K562 (cell line): ENCODE data around the gene BACE1-AS. TPM values are rescaled to one million over a fixed set of nuclear protein-coding genes. Genes with fewer than 3 reads are reported as not detected.

Experiments
- ATAC-seq: fragments of 200-7000 bp; cut with Tn5 transposase; 3 replicates; pipeline ENCODE4 v1.9.1; 2020; ENCODE audit warnings: moderate library complexity
- BruUV-seq: library from RNA; stranded (reverse); fragments of 400-500 nt; replicated peaks from 2 replicates; lab custom pipeline; 2021; lab: Mats Ljungman, UMichigan
- CTCF ChIA-PET: fragments of 300-600 bp; formaldehyde crosslinking; extraction: SDS; loops from one replicate; lab custom pipeline; 2021; ENCODE audit warnings: low intra/inter-chr PET ratio; lab: Yijun Ruan, JAX
- POLR2A ChIA-PET: fragments of 300-600, 350-650 bp; sonication (Branson Sonifier 250); formaldehyde crosslinking; extraction: SDS; loops from one replicate; lab custom pipeline; 2021; ENCODE audit warnings: antibody characterized with exemption, inconsistent platforms; lab: Yijun Ruan, JAX
- DNase-seq, 4 experiments: peaks; one replicate each; pipeline versions ENCODE4 v3.0.0 to v3.0.0-alpha.2; 2011 to 2018; ENCODE audit warnings: low spot score in 3 of 4, mixed read lengths in 3 of 4; ENCODE audit errors: extremely low read depth in 1 of 4
- FAIRE-seq: peaks from 2 replicates; lab custom pipeline; 2011; peaks lifted over from hg19 to GRCh38; lab: Jason Lieb, UNC
- H2AFZ ChIP-seq: 2 replicates; pipeline ENCODE4 v1.6.0; 2011; ENCODE audit warnings: low read depth, low read length, control low read depth, inconsistent platforms
- H3K27ac ChIP-seq: fragments of 200-600 bp; 3 replicates; pipeline ENCODE4 v1.8.0; 2011; ENCODE audit warnings: low read depth, mild to moderate bottlenecking, control low read depth, inconsistent platforms, low read length, moderate library complexity, mixed read lengths; ENCODE audit errors: extremely low read depth
- H3K27me3 ChIP-seq, 2 experiments: fragments of 300-600 bp in 1 of 2; 2 replicates in 1 of 2; 3 replicates in 1 of 2; pipeline versions ENCODE4 v1.6.0 to v1.8.0; 2011; ENCODE audit warnings: inconsistent platforms in 2 of 2, low read length in 2 of 2, mild to moderate bottlenecking in 1 of 2, mixed read lengths in 1 of 2, moderate library complexity in 1 of 2; ENCODE audit not compliant: control insufficient read depth in 2 of 2, insufficient read depth in 2 of 2
- H3K36me3 ChIP-seq: fragments of 300-600 bp; 3 replicates; pipeline ENCODE4 v1.8.0; 2011; ENCODE audit warnings: mild to moderate bottlenecking, low read length, inconsistent platforms; ENCODE audit not compliant: control insufficient read depth, insufficient read depth
- H3K4me1 ChIP-seq, 2 experiments: fragments of 200-600 bp in 1 of 2; replicated peaks in 1 of 2; 2 replicates in 1 of 2; 3 replicates in 1 of 2; pipeline versions ENCODE4 v1.5.1 to v1.8.0; 2011; ENCODE audit warnings: inconsistent platforms in 2 of 2, low read length in 2 of 2, mild to moderate bottlenecking in 1 of 2, mixed read lengths in 1 of 2, moderate library complexity in 1 of 2; ENCODE audit not compliant: control insufficient read depth in 2 of 2, insufficient read depth in 2 of 2
- H3K4me2 ChIP-seq: 2 replicates; pipeline ENCODE4 v1.6.1; 2011; ENCODE audit warnings: low read length, control low read depth, inconsistent platforms, mixed read lengths; ENCODE audit not compliant: insufficient read depth
- H3K4me3 ChIP-seq: fragments of 200-600 bp; sonication (generic), shearing (Covaris generic); 2 replicates; pipeline ENCODE4 v1.5.1; 2016; ENCODE audit warnings: control low read depth, inconsistent platforms
- H3K79me2 ChIP-seq: fragments of 200-600 bp; 3 replicates; pipeline ENCODE4 v1.8.0; 2011; ENCODE audit warnings: low read length, inconsistent platforms; ENCODE audit not compliant: control insufficient read depth, insufficient read depth
- H3K9ac ChIP-seq, 2 experiments: 2 replicates each; pipeline versions ENCODE4 v1.6.0 to v1.6.1; 2011; ENCODE audit warnings: low read depth in 2 of 2, low read length in 2 of 2, control low read depth in 1 of 2, inconsistent platforms in 1 of 2, mild to moderate bottlenecking in 1 of 2, mixed read lengths in 1 of 2; ENCODE audit not compliant: insufficient read depth in 1 of 2
- H3K9me1 ChIP-seq: one replicate; pipeline ENCODE4 v1.6.0; 2011; ENCODE audit warnings: inconsistent platforms, mild to moderate bottlenecking, low read length, moderate library complexity; ENCODE audit not compliant: control insufficient read depth, insufficient read depth
- H3K9me3 ChIP-seq: replicated peaks from 2 replicates; pipeline ENCODE4 v1.5.1; 2011; ENCODE audit warnings: low read depth, low read length, inconsistent platforms; ENCODE audit not compliant: control insufficient read depth, insufficient read depth
- H4K20me1 ChIP-seq: replicated peaks from 2 replicates; pipeline ENCODE4 v1.6.1; 2011; ENCODE audit warnings: low read length, inconsistent platforms, mixed read lengths; ENCODE audit not compliant: control insufficient read depth, insufficient read depth
- MAZ ChIP-seq, 2 experiments: fragments of 450-650 bp in 1 of 2; sonication (generic) in 1 of 2; formaldehyde crosslinking; IDR thresholded peaks in 1 of 2; conservative IDR thresholded peaks in 1 of 2; 2 replicates each; pipeline versions ENCODE4 v1.4.0 to v1.5.0; 2020; ENCODE audit warnings: mild to moderate bottlenecking in 1 of 2, missing genetic modification reagents in 1 of 2
- TCF3 ChIP-seq: sonication (generic); formaldehyde crosslinking; IDR thresholded peaks from 2 replicates; pipeline ENCODE4 v1.4.0; 2020; ENCODE audit warnings: mild to moderate bottlenecking, missing genetic modification reagents
- WGBS: fragments of 100-300 bp; shearing (Covaris generic); methylation state at CpG from one replicate; pipeline ENCODE4 v1.1.6; 2016; ENCODE audit warnings: low coverage, mixed read lengths; ENCODE audit not compliant: insufficient coverage; ENCODE audit errors: missing lambda C conversion rate; 5-methylcytosine and 5-hydroxymethylcytosine counted together
- in situ Hi-C: fragments of 300-500 bp; cut with MboI; formaldehyde crosslinking; loops from 4 replicates; pipeline ENCODE4 v1.15.0; 2018; ENCODE audit warnings: inconsistent platforms, mixed read lengths
- intact Hi-C: fragments of 100-400 bp; cut with micrococcal nuclease; formaldehyde crosslinking; loops from 2 replicates; pipeline ENCODE4 v1.14.2; 2022
- polyA plus RNA-seq, 8 experiments: library from polyadenylated mRNA; depleted of rRNA in 4 of 8; stranded (reverse) in 5 of 8; unstranded in 3 of 8; fragments of >200 nt; fragmentation: Nextera tagmentation in 2 of 8; fragmentation: Illumina TruSeq in 1 of 8; extraction: Ambion mirVana in 2 of 8; extraction: Trizol in 1 of 8; gene quantifications; 2 replicates each; pipeline versions ENCODE4 v1.2.1 to v1.2.3, GENCODE V29; 2011 to 2014; ENCODE audit warnings: inconsistent platforms in 1 of 8, missing spikeins in 1 of 8
- total RNA-seq, 7 experiments: library from RNA; depleted of rRNA in 6 of 7; stranded (reverse); fragments of >200 nt in 6 of 7; fragmentation: Illumina TruSeq in 2 of 7; extraction: Trizol in 2 of 7; gene quantifications; 2 replicates each; pipeline versions ENCODE4 v1.2.1 to v1.2.3, GENCODE V29; 2011 to 2021; ENCODE audit warnings: low replicate concordance in 1 of 7
- TF ChIP-seq, protein P1 (sequence below), 2 experiments: fragments of 450-650 bp in 1 of 2; IDR thresholded peaks; 2 replicates each; pipeline ENCODE4 v1.6.1; 2011 to 2017; ENCODE audit warnings: low read depth in 2 of 2, antibody characterized with exemption in 1 of 2, borderline replicate concordance in 1 of 2, low read length in 1 of 2, mild to moderate bottlenecking in 1 of 2, mixed read lengths in 1 of 2; ENCODE audit not compliant: control insufficient read depth in 1 of 2

The BACE1-AS gene
- total and polyA plus RNA-seq, 9 of the 15 experiments (the other 6 are each of a cell fraction or from before 2014, with no cell fraction given): 2.2 to 8.2 (median 3.8) TPM

DNA sequence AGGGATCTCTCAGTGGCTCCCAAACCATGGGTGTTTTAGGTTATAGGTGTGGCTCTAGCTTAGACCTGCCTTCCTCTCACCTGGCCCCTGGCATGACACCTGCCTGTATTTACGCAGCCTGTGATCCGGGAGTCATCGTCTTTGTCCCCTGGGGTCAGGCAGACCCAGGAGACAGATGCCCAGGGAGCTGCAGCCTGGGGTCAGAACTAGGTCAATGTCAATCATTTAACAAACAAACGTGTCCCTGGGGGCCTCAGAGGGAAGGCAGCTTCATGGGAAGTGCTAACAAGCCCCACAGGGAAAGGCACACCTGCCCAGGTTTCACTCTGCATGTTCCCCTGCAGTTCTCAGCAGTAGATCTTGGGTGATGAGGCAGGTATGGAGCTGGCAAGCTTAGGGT is 12.0 kb downstream of the BACE1-AS start (continued):
- no peak for TF ChIP-seq MAZ (CRISPR knock-in tag; conservative IDR thresholded peaks at IDR 0.05 in 1 of 2, IDR thresholded peaks at IDR 0.05 in 1 of 2)

GRCh38 chr11:117303646-117304315 is 12.6 kb downstream of the BACE1-AS start:
- 4% methylated on average over 5 of the region's 5 CpGs for WGBS
- no peaks in the 10 kb centered on the region for H3K9me1 ChIP-seq
- intact Hi-C loops: no loop called here
- H3K4me2 ChIP-seq: no peak overlapping the region
- FAIRE-seq: no peak
- H3K27ac ChIP-seq: no peak overlapping the region
- BruUV-seq: no TSS peak
- peaks cover 20 to 73% of the 10 kb centered on the region in 2 experiments for H3K27me3 ChIP-seq
- no peak overlapping the region for H2AFZ ChIP-seq
- no peak overlapping the region for H3K4me3 ChIP-seq
- POLR2A ChIA-PET: interaction anchor here (1.3 to 1.6 kb wide), 2 partner anchors 9 to 15 kb away, joined by 3 to 8 read pairs; no protein-coding TSS in a partner anchor
- TF ChIP-seq, protein P1, sequence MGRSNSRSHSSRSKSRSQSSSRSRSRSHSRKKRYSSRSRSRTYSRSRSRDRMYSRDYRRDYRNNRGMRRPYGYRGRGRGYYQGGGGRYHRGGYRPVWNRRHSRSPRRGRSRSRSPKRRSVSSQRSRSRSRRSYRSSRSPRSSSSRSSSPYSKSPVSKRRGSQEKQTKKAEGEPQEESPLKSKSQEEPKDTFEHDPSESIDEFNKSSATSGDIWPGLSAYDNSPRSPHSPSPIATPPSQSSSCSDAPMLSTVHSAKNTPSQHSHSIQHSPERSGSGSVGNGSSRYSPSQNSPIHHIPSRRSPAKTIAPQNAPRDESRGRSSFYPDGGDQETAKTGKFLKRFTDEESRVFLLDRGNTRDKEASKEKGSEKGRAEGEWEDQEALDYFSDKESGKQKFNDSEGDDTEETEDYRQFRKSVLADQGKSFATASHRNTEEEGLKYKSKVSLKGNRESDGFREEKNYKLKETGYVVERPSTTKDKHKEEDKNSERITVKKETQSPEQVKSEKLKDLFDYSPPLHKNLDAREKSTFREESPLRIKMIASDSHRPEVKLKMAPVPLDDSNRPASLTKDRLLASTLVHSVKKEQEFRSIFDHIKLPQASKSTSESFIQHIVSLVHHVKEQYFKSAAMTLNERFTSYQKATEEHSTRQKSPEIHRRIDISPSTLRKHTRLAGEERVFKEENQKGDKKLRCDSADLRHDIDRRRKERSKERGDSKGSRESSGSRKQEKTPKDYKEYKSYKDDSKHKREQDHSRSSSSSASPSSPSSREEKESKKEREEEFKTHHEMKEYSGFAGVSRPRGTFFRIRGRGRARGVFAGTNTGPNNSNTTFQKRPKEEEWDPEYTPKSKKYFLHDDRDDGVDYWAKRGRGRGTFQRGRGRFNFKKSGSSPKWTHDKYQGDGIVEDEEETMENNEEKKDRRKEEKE (IDR thresholded peaks at IDR 0.05; ENCODE audit: borderline replicate concordance in 1 of 2, control insufficient read depth in 1 of 2, low read depth in 2 of 2, low read length in 1 of 2): no peak
- TF ChIP-seq TCF3 (CRISPR knock-in tag): 0 out of 2 replicates have a peak, but pooled peaks have one; percentile 9
- TF ChIP-seq, all 486 proteins: peak for 1
- Histone ChIP-seq H3K36me3 (no peaks in the 10 kb centered on the region), H3K9ac (no peak overlapping the region), H3K4me1 (peaks cover 0 to 10% of the 10 kb centered on the region in 2 experiments; a peak in 2 of 5 replicates), H3K79me2 (no peaks in the 10 kb centered on the region), H4K20me1 (peaks cover 3% of the 10 kb centered on the region; the same call in 1 of the 2 replicates), H3K9me3 (no peaks in the 10 kb centered on the region)
- in situ Hi-C loops: no loop called here
- ATAC-seq (no peak), DNase-seq (no peak)
- CTCF ChIA-PET: no interaction called here
